HG02973 (cell line): ENCODE data around the gene RRP1.

ENCODE experiments used
- ATAC-seq: cut with Tn5 transposase; IDR thresholded peaks from one replicate; pipeline ENCODE4 v1.9.1; 2021; ENCODE audit warnings: moderate library complexity; ENCODE audit not compliant: unreplicated experiment

Gene RRP1

DNA sequence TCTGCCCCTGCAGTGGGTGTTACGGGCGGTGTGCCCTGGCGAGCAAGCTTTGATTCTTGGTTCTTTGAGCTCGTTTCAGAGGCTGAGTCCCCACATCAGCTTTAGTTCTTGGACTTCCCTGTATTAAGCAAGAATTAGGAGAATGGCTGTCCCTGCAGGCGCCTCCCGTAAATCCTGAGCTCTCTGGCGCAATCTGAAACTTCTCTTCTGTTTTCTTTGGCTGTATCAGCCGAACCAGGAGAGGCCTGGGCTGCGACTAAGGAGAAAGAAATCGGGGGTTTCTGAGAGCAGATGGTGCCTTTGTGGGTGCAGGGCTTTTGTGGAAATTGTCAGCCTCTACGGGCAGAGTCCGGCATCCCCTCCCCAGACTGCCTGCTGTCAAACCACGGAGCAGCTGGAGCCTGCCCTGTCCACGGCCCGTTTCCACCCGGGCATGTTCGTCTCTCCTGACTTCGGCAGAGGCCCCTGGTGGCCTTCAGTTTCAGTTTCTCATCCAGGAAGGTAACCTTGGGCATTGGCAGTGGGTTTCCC, 31.2 kb upstream of the RRP1 start:
- ATAC-seq = no peak

DNA sequence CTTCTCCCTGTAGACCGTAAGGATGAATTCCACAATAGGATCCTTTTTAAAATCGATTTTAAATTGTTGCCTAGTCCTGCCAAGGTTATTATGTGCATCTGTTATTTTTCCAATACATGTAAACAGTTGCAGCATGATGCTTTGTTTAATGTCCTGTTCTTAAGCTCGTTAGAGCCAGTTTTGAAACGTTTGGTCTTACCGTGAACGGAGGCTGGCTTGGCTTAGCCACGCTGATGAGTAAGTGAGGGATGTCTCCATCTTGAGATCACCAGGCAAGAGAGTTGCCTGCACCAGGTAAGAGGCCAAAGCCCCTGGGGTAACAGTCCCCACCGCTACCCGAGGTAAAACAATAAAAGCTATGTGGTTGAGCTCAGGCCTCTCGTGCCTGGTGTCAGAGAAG, 30.6 kb upstream of the RRP1 start:
- no peak for ATAC-seq

GRCh38 chr21:43759651-43760050, 29.7 kb upstream of the RRP1 start:
- no peak for ATAC-seq

GRCh38 chr21:43760391-43760958, 28.9 kb upstream of the RRP1 start:
- no peak for ATAC-seq

- no peak for ATAC-seq
Measured at GRCh38 chr21:43761886-43762285, 27.5 kb upstream of the RRP1 start.

GRCh38 chr21:43762303-43763128, 26.9 kb upstream of the RRP1 start:
- no peak for ATAC-seq

DNA sequence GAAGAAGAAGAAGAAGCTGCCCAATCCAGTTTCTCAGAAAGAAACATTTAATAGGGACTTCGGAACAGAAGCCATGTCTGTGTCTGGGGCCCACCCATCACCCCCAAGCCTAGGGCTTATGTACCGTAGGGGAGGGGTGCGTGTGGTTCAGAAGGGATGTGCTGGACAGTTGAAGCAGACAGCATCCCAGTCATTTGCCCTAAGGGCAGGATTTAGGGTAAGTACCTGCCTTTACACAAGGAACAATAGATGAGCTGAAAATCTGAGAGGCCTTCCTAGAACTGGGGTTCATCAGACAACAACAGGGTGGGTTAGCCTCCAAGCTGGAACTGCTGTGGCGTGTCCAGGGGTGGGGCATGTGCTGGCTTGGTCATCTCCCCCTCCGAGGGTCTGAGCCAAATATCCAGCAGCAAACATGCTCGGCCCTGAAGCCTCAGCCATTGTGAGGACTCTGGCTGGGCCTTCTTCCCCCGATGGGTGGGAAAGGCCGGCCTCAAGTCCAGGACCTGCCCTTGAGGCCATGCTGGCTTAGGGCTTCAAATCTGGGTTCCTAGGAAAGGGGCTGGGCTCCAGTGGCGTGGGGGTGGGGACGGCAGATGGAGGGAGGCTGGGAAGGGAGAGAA, 25.4 kb upstream of the RRP1 start:
- no peak for ATAC-seq

GRCh38 chr21:43764576-43765495, 24.5 kb upstream of the RRP1 start:
- no peak for ATAC-seq

DNA sequence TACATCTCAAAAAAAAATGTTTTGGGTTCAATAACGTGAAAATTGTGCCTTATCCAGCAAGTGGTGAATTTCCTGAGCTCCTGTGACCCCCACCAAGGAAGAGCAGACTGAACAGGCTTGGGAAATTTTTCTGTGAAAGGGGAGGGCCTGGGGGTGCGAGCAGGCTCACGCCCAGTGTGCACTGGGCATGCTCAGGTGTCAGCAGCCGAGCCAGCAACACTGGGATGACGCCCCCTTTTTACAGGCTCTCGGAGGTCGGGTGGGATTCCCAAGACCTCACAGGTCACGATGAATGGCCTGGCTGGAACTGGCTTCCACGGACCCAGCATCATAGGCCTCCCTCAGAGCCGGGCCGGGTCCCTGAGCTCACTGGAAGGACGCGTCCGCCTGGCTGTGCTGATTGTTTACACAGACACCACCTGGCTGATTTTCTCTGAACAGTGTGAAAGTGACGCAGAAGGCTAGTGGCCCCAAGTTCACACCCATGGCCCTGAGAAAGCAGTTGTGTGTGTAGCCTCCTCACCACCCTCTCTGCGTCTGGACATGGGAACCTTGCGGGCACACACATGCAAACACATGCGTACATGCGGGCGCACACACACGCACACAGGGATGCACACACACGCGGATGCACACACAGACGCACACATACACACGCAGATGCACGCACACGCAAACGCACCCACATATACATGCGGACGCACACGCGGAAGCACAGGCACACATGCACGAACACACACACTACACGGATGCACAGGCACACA, 22.5 kb upstream of the RRP1 start:
- no peak for ATAC-seq

- no peak for ATAC-seq
Measured at GRCh38 chr21:43767498-43767983, 21.8 kb upstream of the RRP1 start.

GRCh38 chr21:43767984-43768867, 21.2 kb upstream of the RRP1 start:
- no peak for ATAC-seq

- no peak for ATAC-seq
Measured at GRCh38 chr21:43768868-43769167, 20.6 kb upstream of the RRP1 start.

DNA sequence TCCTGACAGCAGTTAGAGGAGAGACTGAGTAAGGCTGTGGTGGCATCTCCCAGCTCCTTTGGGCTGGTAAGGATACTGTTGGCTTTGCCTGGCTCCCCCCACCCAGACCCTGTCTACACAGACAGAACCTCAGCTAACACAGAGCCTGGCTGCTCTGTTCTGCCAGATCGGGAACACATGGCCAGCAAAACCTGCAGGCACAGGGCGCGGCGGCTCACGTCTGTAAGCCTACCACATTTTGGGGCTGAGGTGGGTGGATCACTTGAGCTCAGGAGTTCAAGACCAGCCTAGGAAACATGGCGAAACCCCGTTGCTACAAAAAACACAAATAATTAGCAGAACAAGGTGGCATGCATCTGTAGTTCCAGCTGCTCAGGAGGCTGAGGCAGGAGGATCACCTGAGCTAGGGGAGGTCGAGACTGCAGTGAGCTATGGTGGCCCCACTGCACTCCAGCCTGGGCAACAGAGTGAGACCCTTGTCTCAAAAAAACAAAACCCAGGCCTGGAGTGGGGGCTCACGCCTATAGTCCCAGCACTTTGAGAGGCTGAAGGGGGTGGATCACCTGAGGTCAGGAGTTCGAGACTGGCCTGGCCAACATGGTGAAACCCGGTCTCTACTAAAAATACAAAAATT, 19.9 kb upstream of the RRP1 start:
- no peak for ATAC-seq

DNA sequence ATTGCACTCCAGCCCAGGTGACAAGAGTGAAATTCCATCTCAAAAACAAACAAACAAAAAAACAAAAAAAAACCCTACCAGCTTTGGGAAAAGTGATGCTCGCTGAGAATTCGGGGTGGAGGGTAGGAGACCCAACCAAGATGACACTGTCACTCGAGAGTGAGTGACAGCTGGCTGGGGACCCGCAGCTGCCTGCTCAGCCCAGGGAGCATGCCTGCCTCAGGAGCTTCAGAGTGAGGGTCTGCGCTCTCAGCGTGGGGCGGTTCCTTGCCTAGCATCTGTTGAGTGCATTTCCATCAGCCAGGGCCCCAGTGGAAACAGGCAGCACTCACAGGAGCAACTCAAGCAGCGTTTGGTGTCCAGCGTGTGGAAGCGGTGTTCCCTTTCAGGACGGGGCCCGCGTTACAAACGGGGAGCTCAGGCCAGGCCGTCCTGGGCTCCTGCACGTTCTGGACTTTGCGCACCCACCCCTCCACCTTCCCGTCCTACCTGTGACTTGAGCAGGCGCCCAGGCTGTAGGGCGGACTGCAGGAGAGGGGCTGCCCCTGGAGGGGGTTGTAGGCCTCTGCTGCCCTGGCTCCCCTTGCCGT, 19.2 kb upstream of the RRP1 start:
- no peak for ATAC-seq

DNA sequence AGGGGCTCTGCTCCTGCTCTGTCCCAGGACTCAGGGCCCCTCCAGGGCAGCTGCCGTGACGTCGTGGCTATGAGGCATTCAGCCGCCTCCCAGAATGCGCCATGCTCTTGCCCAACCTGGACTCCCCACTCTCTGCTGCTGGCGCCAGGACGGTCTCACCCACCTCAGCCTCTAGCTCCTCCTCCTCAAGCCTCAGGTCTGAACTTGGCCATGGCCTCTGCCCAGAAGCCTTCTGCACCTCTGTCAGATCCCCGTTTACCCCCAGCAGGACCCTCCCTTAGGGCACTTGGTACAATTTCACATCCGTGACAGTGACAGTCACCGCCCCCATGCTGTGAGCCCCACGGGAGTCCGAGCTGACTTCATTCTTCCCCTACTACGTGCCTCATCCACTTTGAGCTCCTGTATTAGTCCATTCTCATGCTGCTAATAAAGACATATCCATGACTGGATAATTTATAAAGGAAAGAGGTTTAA, 18.1 kb upstream of the RRP1 start:
- ATAC-seq = no peak

- no peak for ATAC-seq
Measured at GRCh38 chr21:43771698-43772424, 17.5 kb upstream of the RRP1 start.

DNA sequence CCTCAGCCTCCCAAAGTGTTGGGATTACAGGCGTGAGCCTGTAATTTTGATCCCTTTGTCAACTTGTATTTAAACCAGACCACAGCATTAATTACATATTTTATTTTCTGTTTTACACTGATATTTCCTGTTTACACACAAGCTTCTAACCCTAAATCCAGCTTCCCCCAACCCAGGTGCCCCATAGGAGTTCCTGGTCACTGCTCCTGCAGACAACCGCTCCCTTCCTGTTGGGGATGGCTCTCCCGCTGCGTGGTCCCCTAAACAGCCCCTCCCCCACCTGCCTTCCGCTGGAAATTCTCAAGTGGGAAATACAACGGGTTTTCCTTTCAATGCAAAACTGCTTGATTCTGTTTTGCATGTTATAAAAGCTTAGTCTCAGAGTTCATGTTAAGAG, 17.0 kb upstream of the RRP1 start:
- no peak for ATAC-seq

DNA sequence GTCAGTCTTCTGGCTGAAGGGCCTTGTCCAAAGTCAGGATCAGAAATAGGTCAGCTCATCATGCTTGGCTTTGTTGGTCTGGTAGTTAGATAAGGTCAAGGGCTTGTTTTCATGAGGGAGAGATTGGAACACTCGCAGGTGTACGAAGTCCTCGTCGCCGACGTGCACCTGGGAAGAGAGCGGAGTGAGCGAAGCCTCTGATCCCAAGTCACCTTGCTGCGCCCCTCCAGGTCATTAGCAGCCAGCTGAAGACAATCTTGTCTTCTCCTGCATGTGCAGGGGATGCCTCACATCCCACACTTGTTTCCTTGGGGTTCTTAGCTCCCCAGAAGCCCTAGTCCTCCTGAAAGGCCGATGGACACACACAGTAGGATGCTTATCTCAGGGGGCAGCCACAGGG, 15.2 kb upstream of the RRP1 start:
- ATAC-seq = no peak
